Vagina (tissue), 2 donors: ENCODE results near the gene TBX4. TPM values are rescaled to one million over a fixed set of nuclear protein-coding genes. Genes with fewer than 3 reads are reported as not detected.

Source experiments
- DNase-seq, 2 donors: peaks; one replicate each; pipeline ENCODE4 v3.0.0-alpha.2; 2017; ENCODE audit errors: extremely low spot score in 2 of 2
- H3K27ac ChIP-seq: fragments of 200-600 bp; sonication (generic); one replicate; pipeline ENCODE4 v1.5.1; 2019
- H3K27me3 ChIP-seq: fragments of 200-600 bp; sonication (generic); one replicate; pipeline ENCODE4 v1.5.1; 2019
- H3K36me3 ChIP-seq, 2 donors: fragments of 200-600 bp; sonication (generic); one replicate each; pipeline ENCODE4 v1.5.1; 2017 to 2019
- H3K4me1 ChIP-seq: fragments of 200-600 bp; sonication (generic); one replicate; pipeline ENCODE4 v1.5.1; 2019
- H3K4me3 ChIP-seq, 2 donors: fragments of 200-600 bp; sonication (generic); 1 replicate in 1 of 2; 2 replicates in 1 of 2; pipeline ENCODE4 v1.5.1; 2016 to 2019
- H3K9me3 ChIP-seq: fragments of 200-600 bp; sonication (generic); one replicate; pipeline ENCODE4 v1.5.1; 2019
- CTCF ChIP-seq, 3 experiments: fragments of 450-650 bp in 2 of 3; fragments of 200-600 bp in 1 of 3; sonication (generic) in 1 of 3; IDR thresholded peaks; one replicate each; pipeline ENCODE4 v1.5.1; 2017 to 2019; ENCODE audit warnings: antibody characterized with exemption in 3 of 3, mild to moderate bottlenecking in 2 of 3, moderate library complexity in 2 of 3
- POLR2A ChIP-seq, 2 donors: fragments of 450-650 bp; IDR thresholded peaks; one replicate each; pipeline ENCODE4 v1.6.1; 2017; ENCODE audit warnings: antibody characterized with exemption in 2 of 2, mild to moderate bottlenecking in 2 of 2, moderate library complexity in 2 of 2
- POLR2AphosphoS5 ChIP-seq, 2 donors: sonication (generic); formaldehyde crosslinking; IDR thresholded peaks; one replicate each; pipeline ENCODE4 v1.9.0; 2017; ENCODE audit warnings: antibody characterized with exemption in 2 of 2, mild to moderate bottlenecking in 2 of 2, low read depth in 1 of 2; ENCODE audit not compliant: insufficient read depth in 1 of 2
- intact Hi-C: fragments of 100-400 bp; cut with DNase I; formaldehyde crosslinking; loops from one replicate; pipeline ENCODE4 v1.15.1; 2023
- total RNA-seq: library from RNA; depleted of rRNA; stranded (reverse); fragments of >200 nt; gene quantifications from one replicate; pipeline ENCODE4 v1.2.3, GENCODE V29; 2016

TBX4 gene
- total RNA-seq, 1 donor from 2014 or later, result not detected

- intact Hi-C loops, result no loop called here
- H3K27me3 ChIP-seq, result peaks cover 33% of the 10 kb centered on the region
- peaks cover 30% of the 10 kb centered on the region for H3K4me1 ChIP-seq
- no peak overlapping the region for H3K27ac ChIP-seq
- peak in 1 of 2 donors; percentile 64 for DNase-seq
- H3K4me3 ChIP-seq, result no peak overlapping the region
- H3K36me3 ChIP-seq, result no peaks in the 10 kb centered on the region
- no peaks in the 10 kb centered on the region for H3K9me3 ChIP-seq
- TF ChIP-seq CTCF (IDR thresholded peaks at IDR 0.05) (no peak), POLR2AphosphoS5 (IDR thresholded peaks at IDR 0.05; ENCODE audit: insufficient read depth in 1 of 2, low read depth in 1 of 2) (no peak), POLR2A (IDR thresholded peaks at IDR 0.05) (no peak)
Observed at GRCh38 chr17:61456061-61456681, 3.9 kb downstream of the TBX4 start.

GRCh38 chr17:61456688-61457225 lies 4.5 kb downstream of the TBX4 start:
- Histone ChIP-seq H3K27ac (no peak overlapping the region), H3K9me3 (no peaks in the 10 kb centered on the region), H3K27me3 (peaks cover 33% of the 10 kb centered on the region), H3K36me3 (no peaks in the 10 kb centered on the region), H3K4me1 (peaks cover 29% of the 10 kb centered on the region), H3K4me3 (peak overlapping the region in 1 of 2 donors; percentile 28)
- DNase-seq, result peak; percentile 54 to 91
- intact Hi-C loops, result no loop called here
- TF ChIP-seq CTCF (IDR thresholded peaks at IDR 0.05) (no peak), POLR2A (IDR thresholded peaks at IDR 0.05) (no peak), POLR2AphosphoS5 (IDR thresholded peaks at IDR 0.05; ENCODE audit: insufficient read depth in 1 of 2, low read depth in 1 of 2) (no peak)

GRCh38 chr17:61457226-61457983 lies 5.2 kb downstream of the TBX4 start:
- TF ChIP-seq CTCF (IDR thresholded peaks at IDR 0.05) (no peak), POLR2AphosphoS5 (IDR thresholded peaks at IDR 0.05; ENCODE audit: insufficient read depth in 1 of 2, low read depth in 1 of 2) (no peak), POLR2A (IDR thresholded peaks at IDR 0.05) (no peak)
- Histone ChIP-seq H3K36me3 (no peaks in the 10 kb centered on the region), H3K9me3 (no peaks in the 10 kb centered on the region), H3K27ac (no peak overlapping the region), H3K4me1 (peaks cover 28% of the 10 kb centered on the region), H3K27me3 (peaks cover 28% of the 10 kb centered on the region), H3K4me3 (peak overlapping the region; percentile 17 to 28)
- DNase-seq, result peak; percentile 60 to 89
- intact Hi-C loops, result no loop called here

- Histone ChIP-seq H3K27ac (no peak overlapping the region), H3K36me3 (no peaks in the 10 kb centered on the region), H3K4me1 (peaks cover 26% of the 10 kb centered on the region), H3K27me3 (peaks cover 24% of the 10 kb centered on the region), H3K4me3 (no peak overlapping the region), H3K9me3 (no peaks in the 10 kb centered on the region)
- DNase-seq, result peak in 1 of 2 donors; percentile 60
- intact Hi-C loops, result no loop called here
- TF ChIP-seq POLR2A (IDR thresholded peaks at IDR 0.05) (no peak), POLR2AphosphoS5 (IDR thresholded peaks at IDR 0.05; ENCODE audit: insufficient read depth in 1 of 2, low read depth in 1 of 2) (no peak), CTCF (IDR thresholded peaks at IDR 0.05) (no peak)
Observed at GRCh38 chr17:61458000-61458399, 5.8 kb downstream of the TBX4 start.
